ENCODE measurements around the gene ATP2A2. TPM values are rescaled to one million over a fixed set of nuclear protein-coding genes. Genes with fewer than 3 reads are reported as not detected.
"Not testable (repeated sequence)": the region's sequence is repeated elsewhere in the genome, so short reads cannot be mapped to it uniquely, and the experiment has no call there.

Gene ATP2A2
- total RNA-seq, 1 experiment from 2014 or later: 239 TPM

GRCh38 chr12:110358384-110359097 is 77.5 kb downstream of the ATP2A2 start:
- H2AFZ ChIP-seq (ENCODE audit: low read depth, low read length, poor library complexity, severe bottlenecking); H3K4me3 ChIP-seq (replicated peaks in 1 of 2; ENCODE audit: low read depth in 1 of 2, low read length in 2 of 2); H3K79me2 ChIP-seq (ENCODE audit: insufficient read depth, low read length); H3K36me3 ChIP-seq (ENCODE audit: control insufficient read depth in 1 of 2, insufficient read depth in 2 of 2, low read length in 2 of 2); H3K4me2 ChIP-seq (ENCODE audit: low read length); BruUV-seq (replicated peaks); DNase-seq (ENCODE audit: low read depth, low spot score); H3K9me2 ChIP-seq (ENCODE audit: insufficient read depth); H3K27me3 ChIP-seq (ENCODE audit: insufficient read depth, low read length); H3K27ac ChIP-seq (ENCODE audit: low read depth, low read length); H3K4me1 ChIP-seq (ENCODE audit: control insufficient read depth in 1 of 2, insufficient read depth in 2 of 2, low read length in 2 of 2); H3K9me3 ChIP-seq (ENCODE audit: control insufficient read depth in 1 of 2, insufficient read depth in 1 of 2, low read depth in 1 of 2, low read length in 2 of 2); POLR2A ChIA-PET; H3K9ac ChIP-seq (ENCODE audit: low read length); H4K20me1 ChIP-seq (ENCODE audit: insufficient read depth): not testable (repeated sequence)
- intact Hi-C loops (cut with micrococcal nuclease): loop anchor here (5.0 kb wide), 1 partner anchor 74 kb away; no protein-coding TSS in a partner anchor
- peak in 2 of 3 experiments; percentile 19 to 43; a peak in 3 of 6 replicates for TF ChIP-seq CTCF (IDR thresholded peaks at IDR 0.05 in 2 of 3, conservative IDR thresholded peaks at IDR 0.05 in 1 of 3; ENCODE audit: borderline replicate concordance in 1 of 3, insufficient read depth in 1 of 3, low read depth in 2 of 3, low read length in 2 of 3)
- ChIA-PET CTCF (interaction anchor here (1.0 kb wide), 1 partner anchor 10 kb away, joined by 3 read pairs; no protein-coding TSS in a partner anchor), RAD21 (ENCODE audit: low non-redundant PET in 1 of 2, low total read pairs in 2 of 2, uncharacterized antibody in 2 of 2, unreplicated experiment in 2 of 2) (interaction anchor here in 1 of 2 experiments (0.8 kb wide), 1 partner anchor 73 kb away, joined by 4 read pairs; no protein-coding TSS in a partner anchor)
- peak; percentile 57; the same call in 1 of the 2 replicates for ATAC-seq

- RAD21 ChIA-PET (ENCODE audit: low non-redundant PET in 1 of 2, low total read pairs in 2 of 2, uncharacterized antibody in 2 of 2, unreplicated experiment in 2 of 2): no interaction called here
- TF ChIP-seq FOSL1 (IDR thresholded peaks at IDR 0.05; ENCODE audit: low read depth): no peak
- no peak for TF ChIP-seq ATF3 (IDR thresholded peaks at IDR 0.05)
- TF ChIP-seq, protein P1, sequence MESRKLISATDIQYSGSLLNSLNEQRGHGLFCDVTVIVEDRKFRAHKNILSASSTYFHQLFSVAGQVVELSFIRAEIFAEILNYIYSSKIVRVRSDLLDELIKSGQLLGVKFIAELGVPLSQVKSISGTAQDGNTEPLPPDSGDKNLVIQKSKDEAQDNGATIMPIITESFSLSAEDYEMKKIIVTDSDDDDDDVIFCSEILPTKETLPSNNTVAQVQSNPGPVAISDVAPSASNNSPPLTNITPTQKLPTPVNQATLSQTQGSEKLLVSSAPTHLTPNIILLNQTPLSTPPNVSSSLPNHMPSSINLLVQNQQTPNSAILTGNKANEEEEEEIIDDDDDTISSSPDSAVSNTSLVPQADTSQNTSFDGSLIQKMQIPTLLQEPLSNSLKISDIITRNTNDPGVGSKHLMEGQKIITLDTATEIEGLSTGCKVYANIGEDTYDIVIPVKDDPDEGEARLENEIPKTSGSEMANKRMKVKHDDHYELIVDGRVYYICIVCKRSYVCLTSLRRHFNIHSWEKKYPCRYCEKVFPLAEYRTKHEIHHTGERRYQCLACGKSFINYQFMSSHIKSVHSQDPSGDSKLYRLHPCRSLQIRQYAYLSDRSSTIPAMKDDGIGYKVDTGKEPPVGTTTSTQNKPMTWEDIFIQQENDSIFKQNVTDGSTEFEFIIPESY (IDR thresholded peaks at IDR 0.05; ENCODE audit: extremely low read depth, insufficient replicate concordance, low read length): no peak
- no peak for TF ChIP-seq SIN3A (IDR thresholded peaks at IDR 0.05; ENCODE audit: low read depth)
- TF ChIP-seq ELF1 (IDR thresholded peaks at IDR 0.05; ENCODE audit: borderline replicate concordance, low read depth): no peak
- TF ChIP-seq TCF7L2 (IDR thresholded peaks at IDR 0.05; ENCODE audit: borderline replicate concordance, extremely low read depth, insufficient read depth, insufficient read length): no peak
- TF ChIP-seq ZFX (IDR thresholded peaks at IDR 0.05): no peak
- TF ChIP-seq SP1 (IDR thresholded peaks at IDR 0.05; ENCODE audit: low read depth): no peak
- TF ChIP-seq, protein P2, sequence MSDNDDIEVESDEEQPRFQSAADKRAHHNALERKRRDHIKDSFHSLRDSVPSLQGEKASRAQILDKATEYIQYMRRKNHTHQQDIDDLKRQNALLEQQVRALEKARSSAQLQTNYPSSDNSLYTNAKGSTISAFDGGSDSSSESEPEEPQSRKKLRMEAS (IDR thresholded peaks at IDR 0.05): no peak
- no peak for TF ChIP-seq SRF (IDR thresholded peaks at IDR 0.05; ENCODE audit: low read depth)
- no peak for TF ChIP-seq POLR2A (IDR thresholded peaks at IDR 0.05; ENCODE audit: borderline replicate concordance, extremely low read depth, insufficient read depth, insufficient read length)
- no peak for TF ChIP-seq EGR1 (IDR thresholded peaks at IDR 0.05; ENCODE audit: low read depth)
- TF ChIP-seq ZNF274 (IDR thresholded peaks at IDR 0.05; ENCODE audit: low read depth, low read length): no peak
- TF ChIP-seq CBX3 (IDR thresholded peaks at IDR 0.05; ENCODE audit: low read depth): no peak
- no peak for TF ChIP-seq CEBPB (IDR thresholded peaks at IDR 0.05; ENCODE audit: low read depth)
- TF ChIP-seq EZH2phosphoT487 (IDR thresholded peaks at IDR 0.05; ENCODE audit: borderline replicate concordance): no peak
Measured at GRCh38 chr12:110361216-110361615, 80.2 kb downstream of the ATP2A2 start.

More at GRCh38 chr12:110361216-110361615, 80.2 kb downstream of the ATP2A2 start:
- H3K9me3 ChIP-seq (ENCODE audit: control insufficient read depth in 1 of 2, insufficient read depth in 1 of 2, low read depth in 1 of 2, low read length in 2 of 2): no peaks in the 10 kb centered on the region
- intact Hi-C loops (cut with micrococcal nuclease): no loop called here
- H3K4me3 ChIP-seq (replicated peaks in 1 of 2; ENCODE audit: low read depth in 1 of 2, low read length in 2 of 2): no peak overlapping the region
- no peaks in the 10 kb centered on the region for H3K4me1 ChIP-seq (ENCODE audit: control insufficient read depth in 1 of 2, insufficient read depth in 2 of 2, low read length in 2 of 2)
- H3K9ac ChIP-seq (ENCODE audit: low read length): no peak overlapping the region
- CTCF ChIA-PET: no interaction called here
- H2AFZ ChIP-seq (ENCODE audit: low read depth, low read length, poor library complexity, severe bottlenecking): no peak overlapping the region
- H3K27me3 ChIP-seq (ENCODE audit: insufficient read depth, low read length): no peaks in the 10 kb centered on the region
- no peak overlapping the region for H3K27ac ChIP-seq (ENCODE audit: low read depth, low read length)
- no peaks in the 10 kb centered on the region for H3K9me2 ChIP-seq (ENCODE audit: insufficient read depth)
- no peaks in the 10 kb centered on the region for H4K20me1 ChIP-seq (ENCODE audit: insufficient read depth)
- no peak overlapping the region for H3K4me2 ChIP-seq (ENCODE audit: low read length)
- H3K36me3 ChIP-seq (ENCODE audit: control insufficient read depth in 1 of 2, insufficient read depth in 2 of 2, low read length in 2 of 2): no peaks in the 10 kb centered on the region
- BruUV-seq (replicated peaks): no TSS peak
- no peaks in the 10 kb centered on the region for H3K79me2 ChIP-seq (ENCODE audit: insufficient read depth, low read length)
- ATAC-seq: no peak
- DNase-seq (ENCODE audit: low read depth, low spot score): no peak
- POLR2A ChIA-PET: no interaction called here
